ENCODE measurements around the gene ZNF536.

ZNF536 gene

GRCh38 chr19:30539981-30540380 lies 167.8 kb downstream of the ZNF536 start:
- H3K4me3 ChIP-seq (ENCODE audit: low read depth, low read length) = no peak overlapping the region
- TF ChIP-seq CTCF (IDR thresholded peaks at IDR 0.05; ENCODE audit: insufficient read depth, low read depth, low read length, missing control alignments) = no peak
- DNase-seq (ENCODE audit: low read depth) = no peak

GRCh38 chr19:30540761-30541160 lies 168.6 kb downstream of the ZNF536 start:
- DNase-seq (ENCODE audit: low read depth) = no peak
- TF ChIP-seq CTCF (IDR thresholded peaks at IDR 0.05; ENCODE audit: insufficient read depth, low read depth, low read length, missing control alignments) = no peak
- H3K4me3 ChIP-seq (ENCODE audit: low read depth, low read length) = no peak overlapping the region

- no peak for DNase-seq (ENCODE audit: low read depth)
- no peak overlapping the region for H3K4me3 ChIP-seq (ENCODE audit: low read depth, low read length)
- TF ChIP-seq CTCF (IDR thresholded peaks at IDR 0.05; ENCODE audit: insufficient read depth, low read depth, low read length, missing control alignments) = no peak
Observed at GRCh38 chr19:30541575-30541974, 169.4 kb downstream of the ZNF536 start.

- no peak for TF ChIP-seq CTCF (IDR thresholded peaks at IDR 0.05; ENCODE audit: insufficient read depth, low read depth, low read length, missing control alignments)
- no peak for DNase-seq (ENCODE audit: low read depth)
- H3K4me3 ChIP-seq (ENCODE audit: low read depth, low read length) = no peak overlapping the region
Observed at GRCh38 chr19:30543243-30543945, 171.2 kb downstream of the ZNF536 start.

- TF ChIP-seq CTCF (IDR thresholded peaks at IDR 0.05; ENCODE audit: insufficient read depth, low read depth, low read length, missing control alignments) = no peak
- DNase-seq (ENCODE audit: low read depth) = no peak
- no peak overlapping the region for H3K4me3 ChIP-seq (ENCODE audit: low read depth, low read length)
Observed at GRCh38 chr19:30545752-30546151, 173.6 kb downstream of the ZNF536 start.

- DNase-seq (ENCODE audit: low read depth) = no peak
- no peak for TF ChIP-seq CTCF (IDR thresholded peaks at IDR 0.05; ENCODE audit: insufficient read depth, low read depth, low read length, missing control alignments)
- H3K4me3 ChIP-seq (ENCODE audit: low read depth, low read length) = no peak overlapping the region
Observed at GRCh38 chr19:30546332-30546731, 174.1 kb downstream of the ZNF536 start.

- H3K4me3 ChIP-seq (ENCODE audit: low read depth, low read length) = no peak overlapping the region
- DNase-seq (ENCODE audit: low read depth) = no peak
- TF ChIP-seq CTCF (IDR thresholded peaks at IDR 0.05; ENCODE audit: insufficient read depth, low read depth, low read length, missing control alignments) = no peak
Observed at GRCh38 chr19:30547246-30547645, 175.1 kb downstream of the ZNF536 start.
